NCI-H2171 (cell line): ENCODE measurements around the gene EFNA3.

Experiments
- DNase-seq: peaks from one replicate; lab custom pipeline; 2025; lab: John Stamatoyannopoulos, UW

The EFNA3 gene

GRCh38 chr1:155048449-155049334 is 29.9 kb upstream of the EFNA3 start:
- DNase-seq = no peak

GRCh38 chr1:155049651-155050559 is 28.7 kb upstream of the EFNA3 start:
- peak; percentile 21 for DNase-seq

GRCh38 chr1:155050560-155051341 is 27.9 kb upstream of the EFNA3 start, which contains the start of gene ADAM15:
ADAM15 (plus strand) TSS chr1:155051316; CDS start chr1:155051387, 71 bp downstream.
- DNase-seq = peak; percentile 54

GRCh38 chr1:155051342-155051776 is 27.3 kb upstream of the EFNA3 start:
- no peak for DNase-seq

GRCh38 chr1:155051777-155052398 is 26.7 kb upstream of the EFNA3 start:
- no peak for DNase-seq

GRCh38 chr1:155052439-155053395 is 25.9 kb upstream of the EFNA3 start:
- peak; percentile 32 for DNase-seq

GRCh38 chr1:155053531-155054105 is 25.0 kb upstream of the EFNA3 start:
- DNase-seq = no peak

GRCh38 chr1:155057104-155057503 is 21.5 kb upstream of the EFNA3 start:
- no peak for DNase-seq

GRCh38 chr1:155057788-155058211 is 20.8 kb upstream of the EFNA3 start:
- no peak for DNase-seq

- DNase-seq = no peak
Observed at GRCh38 chr1:155060736-155061135, 17.9 kb upstream of the EFNA3 start.

- DNase-seq = peak; percentile 81
Observed at GRCh38 chr1:155061381-155062150, 17.1 kb upstream of the EFNA3 start.

GRCh38 chr1:155062151-155062686 is 16.4 kb upstream of the EFNA3 start:
- DNase-seq = no peak

- DNase-seq = peak; percentile 44
Observed at GRCh38 chr1:155062702-155063411, 15.8 kb upstream of the EFNA3 start.

GRCh38 chr1:155063550-155064110 is 15.0 kb upstream of the EFNA3 start, which contains the start of gene EFNA4:
EFNA4 (plus strand) TSS chr1:155063740; CDS start chr1:155063824, 84 bp downstream.
- peak; percentile 72 for DNase-seq

GRCh38 chr1:155064111-155064831 is 14.4 kb upstream of the EFNA3 start:
- no peak for DNase-seq

- DNase-seq = no peak
Observed at GRCh38 chr1:155064832-155065429, 13.7 kb upstream of the EFNA3 start.
